Measurements from ENCODE around the gene F2RL1.
"Not testable (repeated sequence)": the region's sequence is repeated elsewhere in the genome, so short reads cannot be mapped to it uniquely, and the experiment has no call there.

Gene F2RL1

GRCh38 chr5:76852772-76853171 lies 33.9 kb downstream of the F2RL1 start:
- no peak overlapping the region for H4K8ac ChIP-seq (ENCODE audit: low read depth, low read length)
- H2AK5ac ChIP-seq (ENCODE audit: low read depth, low read length) = no peak overlapping the region
- H2BK5ac ChIP-seq (ENCODE audit: low read length) = no peak overlapping the region
- H3K27me3 ChIP-seq (ENCODE audit: control insufficient read depth in 3 of 3, insufficient read depth in 3 of 3, low read depth in 1 of 3, low read length in 3 of 3) = no peaks in the 10 kb centered on the region
- no peaks in the 10 kb centered on the region for H3K79me1 ChIP-seq (ENCODE audit: low read depth, low read length)
- no CpG with 5 or more reads among the region's 2 CpGs for WGBS, 2 donors (ENCODE audit: extremely low coverage in 2 of 2, insufficient read length in 2 of 2, insufficient replicate concordance in 1 of 2)
- H4K91ac ChIP-seq (ENCODE audit: low read depth, low read length, poor library complexity) = no peak overlapping the region
- H3K23ac ChIP-seq (ENCODE audit: low read depth, low read length, poor library complexity) = no peak overlapping the region
- no peak overlapping the region for H3K4me2 ChIP-seq (ENCODE audit: insufficient read depth, low read length, poor library complexity, severe bottlenecking)
- no peak overlapping the region for H2AFZ ChIP-seq (ENCODE audit: low read length)
- no peak overlapping the region for H3K9ac ChIP-seq (ENCODE audit: low read depth, low read length, poor library complexity)
- H2BK120ac ChIP-seq (ENCODE audit: low read depth, low read length) = no peak overlapping the region
- H3K4me3 ChIP-seq (ENCODE audit: low read length in 2 of 2) = no peak overlapping the region
- peaks cover 0 to 2% of the 10 kb centered on the region in 2 donors for H3K4me1 ChIP-seq (ENCODE audit: control insufficient read depth in 2 of 2, insufficient read depth in 1 of 2, low read depth in 1 of 2, low read length in 2 of 2)
- no peaks in the 10 kb centered on the region for H3K36me3 ChIP-seq (replicated peaks in 1 of 2; ENCODE audit: control insufficient read depth in 2 of 2, insufficient read depth in 2 of 2, low read length in 2 of 2)
- no peak overlapping the region for H2BK15ac ChIP-seq (ENCODE audit: low read length)
- no peak overlapping the region for H3K14ac ChIP-seq (ENCODE audit: low read length)
- no peak overlapping the region for H3K18ac ChIP-seq (ENCODE audit: low read length)
- H3K27ac ChIP-seq (replicated peaks; ENCODE audit: low read length) = no peak overlapping the region
- peaks cover 0 to 5% of the 10 kb centered on the region in 2 donors for H3K9me3 ChIP-seq (replicated peaks in 1 of 2; ENCODE audit: control insufficient read depth in 2 of 2, insufficient read depth in 1 of 2, low read depth in 1 of 2, low read length in 2 of 2)
- no peak overlapping the region for H2BK12ac ChIP-seq (ENCODE audit: low read length)
- H3K4ac ChIP-seq (ENCODE audit: low read length) = no peak overlapping the region
- no peak for DNase-seq (ENCODE audit: low spot score)

DNA sequence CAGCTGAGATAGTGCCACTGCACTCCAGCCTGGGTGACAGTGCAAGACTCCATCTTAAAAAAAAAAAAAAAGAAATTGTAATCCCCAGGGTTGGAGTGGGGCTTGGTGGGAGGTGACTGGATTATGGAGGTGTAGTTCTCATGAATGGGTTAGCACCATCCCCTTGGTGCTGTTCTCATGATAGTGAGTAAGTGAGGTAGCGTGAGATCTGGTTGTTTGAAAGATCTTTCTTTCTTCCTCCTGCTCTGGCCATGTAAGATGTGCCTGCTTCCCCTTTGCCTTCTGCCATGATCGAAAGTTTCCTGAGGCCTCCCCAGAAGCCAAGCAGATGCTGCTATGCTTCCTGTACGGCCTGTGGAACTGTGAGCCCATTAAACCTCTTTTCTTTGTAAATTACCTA lies 34.9 kb downstream of the F2RL1 start:
- not testable (repeated sequence) for DNase-seq (ENCODE audit: low spot score); H3K4me1 ChIP-seq (ENCODE audit: control insufficient read depth in 2 of 2, insufficient read depth in 1 of 2, low read depth in 1 of 2, low read length in 2 of 2); H3K27me3 ChIP-seq (ENCODE audit: control insufficient read depth in 3 of 3, insufficient read depth in 3 of 3, low read depth in 1 of 3, low read length in 3 of 3); H3K14ac ChIP-seq (ENCODE audit: low read length); H2BK120ac ChIP-seq (ENCODE audit: low read depth, low read length); H2BK5ac ChIP-seq (ENCODE audit: low read length); H3K4me2 ChIP-seq (ENCODE audit: insufficient read depth, low read length, poor library complexity, severe bottlenecking); H3K4me3 ChIP-seq (ENCODE audit: low read length in 2 of 2); H3K9ac ChIP-seq (ENCODE audit: low read depth, low read length, poor library complexity); H2BK15ac ChIP-seq (ENCODE audit: low read length); H4K91ac ChIP-seq (ENCODE audit: low read depth, low read length, poor library complexity); H3K79me1 ChIP-seq (ENCODE audit: low read depth, low read length); H3K23ac ChIP-seq (ENCODE audit: low read depth, low read length, poor library complexity); H2AFZ ChIP-seq (ENCODE audit: low read length); H3K9me3 ChIP-seq (replicated peaks in 1 of 2; ENCODE audit: control insufficient read depth in 2 of 2, insufficient read depth in 1 of 2, low read depth in 1 of 2, low read length in 2 of 2); H4K8ac ChIP-seq (ENCODE audit: low read depth, low read length); H3K36me3 ChIP-seq (replicated peaks in 1 of 2; ENCODE audit: control insufficient read depth in 2 of 2, insufficient read depth in 2 of 2, low read length in 2 of 2); H2BK12ac ChIP-seq (ENCODE audit: low read length); H3K4ac ChIP-seq (ENCODE audit: low read length); H3K27ac ChIP-seq (replicated peaks; ENCODE audit: low read length); H2AK5ac ChIP-seq (ENCODE audit: low read depth, low read length); H3K18ac ChIP-seq (ENCODE audit: low read length)
- no CpG with 5 or more reads among the region's 3 CpGs for WGBS, 2 donors (ENCODE audit: extremely low coverage in 2 of 2, insufficient read length in 2 of 2, insufficient replicate concordance in 1 of 2)

DNA sequence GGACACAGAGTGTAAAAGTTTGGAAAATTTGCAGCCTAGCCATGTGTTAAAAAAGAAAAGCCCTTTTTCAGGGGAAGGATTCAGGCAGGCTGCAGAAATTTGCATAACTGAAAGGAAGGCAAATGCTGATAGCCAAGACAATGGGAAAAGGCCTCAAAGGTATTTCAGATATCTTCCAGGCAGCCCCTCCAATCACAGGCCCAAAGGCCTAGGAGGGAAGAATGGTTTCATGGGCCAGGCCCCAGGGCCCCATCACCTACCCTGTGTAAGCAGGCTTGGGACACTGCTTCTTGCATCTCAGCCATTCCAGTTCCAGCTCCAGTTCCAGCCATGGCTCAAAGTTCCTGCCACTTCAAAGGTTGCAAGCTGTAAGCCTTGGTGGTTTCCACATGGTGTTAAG lies 35.8 kb downstream of the F2RL1 start:
- H4K8ac ChIP-seq (ENCODE audit: low read depth, low read length) = no peak overlapping the region
- no peak overlapping the region for H3K4me3 ChIP-seq (ENCODE audit: low read length in 2 of 2)
- H3K9ac ChIP-seq (ENCODE audit: low read depth, low read length, poor library complexity) = no peak overlapping the region
- H2BK5ac ChIP-seq (ENCODE audit: low read length) = no peak overlapping the region
- H3K36me3 ChIP-seq (replicated peaks in 1 of 2; ENCODE audit: control insufficient read depth in 2 of 2, insufficient read depth in 2 of 2, low read length in 2 of 2) = no peaks in the 10 kb centered on the region
- no peak overlapping the region for H2BK12ac ChIP-seq (ENCODE audit: low read length)
- no peak overlapping the region for H2AK5ac ChIP-seq (ENCODE audit: low read depth, low read length)
- no peak overlapping the region for H3K14ac ChIP-seq (ENCODE audit: low read length)
- no peak overlapping the region for H3K23ac ChIP-seq (ENCODE audit: low read depth, low read length, poor library complexity)
- no peak for DNase-seq (ENCODE audit: low spot score)
- H3K4me2 ChIP-seq (ENCODE audit: insufficient read depth, low read length, poor library complexity, severe bottlenecking) = no peak overlapping the region
- no peak overlapping the region for H2BK120ac ChIP-seq (ENCODE audit: low read depth, low read length)
- H3K18ac ChIP-seq (ENCODE audit: low read length) = no peak overlapping the region
- H3K9me3 ChIP-seq (replicated peaks in 1 of 2; ENCODE audit: control insufficient read depth in 2 of 2, insufficient read depth in 1 of 2, low read depth in 1 of 2, low read length in 2 of 2) = peaks cover 0 to 5% of the 10 kb centered on the region in 2 donors
- H2BK15ac ChIP-seq (ENCODE audit: low read length) = no peak overlapping the region
- no peak overlapping the region for H2AFZ ChIP-seq (ENCODE audit: low read length)
- H3K4me1 ChIP-seq (ENCODE audit: control insufficient read depth in 2 of 2, insufficient read depth in 1 of 2, low read depth in 1 of 2, low read length in 2 of 2) = peaks cover 0 to 2% of the 10 kb centered on the region in 2 donors
- H3K27ac ChIP-seq (replicated peaks; ENCODE audit: low read length) = no peak overlapping the region
- no peak overlapping the region for H3K4ac ChIP-seq (ENCODE audit: low read length)
- no peaks in the 10 kb centered on the region for H3K79me1 ChIP-seq (ENCODE audit: low read depth, low read length)
- no peaks in the 10 kb centered on the region for H3K27me3 ChIP-seq (ENCODE audit: control insufficient read depth in 3 of 3, insufficient read depth in 3 of 3, low read depth in 1 of 3, low read length in 3 of 3)
- H4K91ac ChIP-seq (ENCODE audit: low read depth, low read length, poor library complexity) = no peak overlapping the region

DNA sequence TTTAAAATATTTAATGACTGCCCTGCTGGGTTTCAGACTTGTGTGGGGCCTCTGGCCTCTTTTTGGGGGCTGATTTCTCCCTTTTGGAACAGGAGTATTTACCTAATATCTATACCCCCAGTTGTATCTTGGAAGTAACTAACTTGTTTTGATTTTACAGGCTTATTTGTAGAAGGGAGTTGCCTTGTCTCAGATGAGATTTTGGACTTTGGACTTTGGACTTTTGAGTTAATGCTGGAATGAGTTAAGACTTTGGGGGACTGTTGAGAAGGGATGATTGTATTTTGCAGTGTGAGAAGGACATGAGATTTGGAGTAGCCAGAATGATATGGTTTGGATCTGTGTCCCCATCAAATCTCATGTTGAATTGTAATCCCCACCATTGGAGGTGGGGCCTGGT lies 36.7 kb downstream of the F2RL1 start:
- not testable (repeated sequence) for H3K4ac ChIP-seq (ENCODE audit: low read length); H3K4me3 ChIP-seq (ENCODE audit: low read length in 2 of 2); H2BK12ac ChIP-seq (ENCODE audit: low read length); H3K27ac ChIP-seq (replicated peaks; ENCODE audit: low read length); H3K14ac ChIP-seq (ENCODE audit: low read length); H3K23ac ChIP-seq (ENCODE audit: low read depth, low read length, poor library complexity); H3K4me1 ChIP-seq (ENCODE audit: control insufficient read depth in 2 of 2, insufficient read depth in 1 of 2, low read depth in 1 of 2, low read length in 2 of 2); H4K91ac ChIP-seq (ENCODE audit: low read depth, low read length, poor library complexity); H3K9ac ChIP-seq (ENCODE audit: low read depth, low read length, poor library complexity); H2BK15ac ChIP-seq (ENCODE audit: low read length); H2AK5ac ChIP-seq (ENCODE audit: low read depth, low read length); H3K36me3 ChIP-seq (replicated peaks in 1 of 2; ENCODE audit: control insufficient read depth in 2 of 2, insufficient read depth in 2 of 2, low read length in 2 of 2); H4K8ac ChIP-seq (ENCODE audit: low read depth, low read length); H3K4me2 ChIP-seq (ENCODE audit: insufficient read depth, low read length, poor library complexity, severe bottlenecking); H2BK120ac ChIP-seq (ENCODE audit: low read depth, low read length); H3K79me1 ChIP-seq (ENCODE audit: low read depth, low read length); H2AFZ ChIP-seq (ENCODE audit: low read length); DNase-seq (ENCODE audit: low spot score); H2BK5ac ChIP-seq (ENCODE audit: low read length); H3K27me3 ChIP-seq (ENCODE audit: control insufficient read depth in 3 of 3, insufficient read depth in 3 of 3, low read depth in 1 of 3, low read length in 3 of 3); H3K18ac ChIP-seq (ENCODE audit: low read length); H3K9me3 ChIP-seq (replicated peaks in 1 of 2; ENCODE audit: control insufficient read depth in 2 of 2, insufficient read depth in 1 of 2, low read depth in 1 of 2, low read length in 2 of 2)
